ENCODE results near the gene NIPSNAP2. TPM values are rescaled to one million over a fixed set of nuclear protein-coding genes. Genes with fewer than 3 reads are reported as not detected.

NIPSNAP2 gene
- polyA plus RNA-seq (2012; ENCODE audit: insufficient read depth, insufficient read length, low read depth): 48.6 TPM

DNA sequence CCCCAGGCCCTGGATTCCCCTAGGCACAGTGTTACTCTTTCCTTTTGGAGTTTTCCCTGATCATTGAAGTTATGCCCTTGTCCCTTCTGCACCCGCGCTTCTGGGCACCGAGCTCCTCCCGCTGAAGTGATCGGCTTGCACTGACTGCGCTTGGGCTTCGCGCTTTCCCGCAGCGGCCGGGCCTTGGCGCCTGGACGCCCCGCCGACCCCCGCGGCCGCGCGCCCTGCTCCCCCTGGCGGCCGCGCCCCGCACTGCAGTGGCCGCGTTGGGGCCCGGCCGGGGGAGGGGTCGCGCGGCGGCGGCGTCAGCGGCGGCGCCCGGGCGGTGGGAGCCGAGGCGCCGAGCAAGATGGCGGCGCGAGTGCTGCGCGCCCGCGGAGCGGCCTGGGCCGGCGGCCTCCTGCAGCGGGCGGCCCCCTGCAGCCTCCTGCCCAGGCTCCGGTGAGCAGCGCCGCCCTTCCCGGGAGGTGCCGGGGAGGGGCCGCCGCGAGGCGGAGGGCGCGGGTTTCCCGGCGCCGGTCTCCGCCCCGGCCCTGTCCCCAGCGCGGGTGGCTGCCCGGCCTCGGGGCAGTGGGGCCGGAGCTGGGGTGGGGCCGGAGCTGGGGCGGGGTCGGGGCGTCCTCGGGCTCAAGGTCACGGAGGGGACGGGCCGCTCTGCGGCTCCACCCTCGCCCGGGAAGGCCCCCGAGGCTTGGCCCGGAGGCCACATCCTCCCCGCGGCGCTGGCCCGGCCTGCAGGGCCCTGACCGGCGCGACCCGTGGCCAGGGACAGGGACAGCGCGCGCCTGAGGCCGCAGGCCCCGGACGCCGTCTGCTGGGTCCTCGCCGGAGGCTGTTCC is at the start of gene NIPSNAP2:
TSS of gene NIPSNAP2 (plus strand) at position 325 of the 839 bp plus-strand sequence. CDS start at position 350, 25 bp downstream.
- Histone ChIP-seq H3K36me3 (peaks cover 13% of the 10 kb centered on the region), H3K9me3 (no peaks in the 10 kb centered on the region), H3K4me1 (no peaks in the 10 kb centered on the region), H3K27me3 (no peaks in the 10 kb centered on the region), H3K4me3 (ENCODE audit: low read depth, low read length) (peak within 1 kb of the TSS; percentile 70)
- peak; percentile 75 for DNase-seq
- TF ChIP-seq, protein P1, sequence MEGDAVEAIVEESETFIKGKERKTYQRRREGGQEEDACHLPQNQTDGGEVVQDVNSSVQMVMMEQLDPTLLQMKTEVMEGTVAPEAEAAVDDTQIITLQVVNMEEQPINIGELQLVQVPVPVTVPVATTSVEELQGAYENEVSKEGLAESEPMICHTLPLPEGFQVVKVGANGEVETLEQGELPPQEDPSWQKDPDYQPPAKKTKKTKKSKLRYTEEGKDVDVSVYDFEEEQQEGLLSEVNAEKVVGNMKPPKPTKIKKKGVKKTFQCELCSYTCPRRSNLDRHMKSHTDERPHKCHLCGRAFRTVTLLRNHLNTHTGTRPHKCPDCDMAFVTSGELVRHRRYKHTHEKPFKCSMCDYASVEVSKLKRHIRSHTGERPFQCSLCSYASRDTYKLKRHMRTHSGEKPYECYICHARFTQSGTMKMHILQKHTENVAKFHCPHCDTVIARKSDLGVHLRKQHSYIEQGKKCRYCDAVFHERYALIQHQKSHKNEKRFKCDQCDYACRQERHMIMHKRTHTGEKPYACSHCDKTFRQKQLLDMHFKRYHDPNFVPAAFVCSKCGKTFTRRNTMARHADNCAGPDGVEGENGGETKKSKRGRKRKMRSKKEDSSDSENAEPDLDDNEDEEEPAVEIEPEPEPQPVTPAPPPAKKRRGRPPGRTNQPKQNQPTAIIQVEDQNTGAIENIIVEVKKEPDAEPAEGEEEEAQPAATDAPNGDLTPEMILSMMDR (IDR thresholded peaks at IDR 0.05; ENCODE audit: low read depth, low read length): peak; percentile 10; the same call in 1 of the 2 replicates

DNA sequence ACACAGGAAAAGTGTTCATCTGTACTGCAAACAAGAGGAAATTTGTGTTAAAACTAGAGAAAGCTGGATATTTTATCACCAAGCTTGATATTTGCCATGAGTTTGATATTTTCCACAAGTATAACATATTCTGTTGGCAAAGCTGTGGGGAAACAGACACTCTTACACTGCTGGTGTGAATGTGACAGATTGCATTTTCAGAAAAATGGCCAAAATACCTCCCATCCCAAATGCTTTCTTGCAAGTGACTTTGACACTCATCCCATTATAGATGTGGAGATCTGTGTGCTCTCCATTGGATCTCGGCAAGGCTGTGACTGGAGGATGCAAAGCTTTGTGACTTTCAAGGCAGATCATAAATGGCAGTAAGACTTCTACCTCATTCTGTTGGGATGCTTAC is 46.6 kb upstream of the NIPSNAP2 start:
- Histone ChIP-seq H3K4me3 (ENCODE audit: low read depth, low read length) (no peak overlapping the region), H3K4me1 (no peaks in the 10 kb centered on the region), H3K27me3 (no peaks in the 10 kb centered on the region), H3K36me3 (peaks cover 8% of the 10 kb centered on the region; the same call in 1 of the 2 replicates), H3K9me3 (no peaks in the 10 kb centered on the region; the same call in 1 of the 2 replicates)
- TF ChIP-seq, protein P1 (IDR thresholded peaks at IDR 0.05; ENCODE audit: low read depth, low read length): no peak
- DNase-seq: no peak

DNA sequence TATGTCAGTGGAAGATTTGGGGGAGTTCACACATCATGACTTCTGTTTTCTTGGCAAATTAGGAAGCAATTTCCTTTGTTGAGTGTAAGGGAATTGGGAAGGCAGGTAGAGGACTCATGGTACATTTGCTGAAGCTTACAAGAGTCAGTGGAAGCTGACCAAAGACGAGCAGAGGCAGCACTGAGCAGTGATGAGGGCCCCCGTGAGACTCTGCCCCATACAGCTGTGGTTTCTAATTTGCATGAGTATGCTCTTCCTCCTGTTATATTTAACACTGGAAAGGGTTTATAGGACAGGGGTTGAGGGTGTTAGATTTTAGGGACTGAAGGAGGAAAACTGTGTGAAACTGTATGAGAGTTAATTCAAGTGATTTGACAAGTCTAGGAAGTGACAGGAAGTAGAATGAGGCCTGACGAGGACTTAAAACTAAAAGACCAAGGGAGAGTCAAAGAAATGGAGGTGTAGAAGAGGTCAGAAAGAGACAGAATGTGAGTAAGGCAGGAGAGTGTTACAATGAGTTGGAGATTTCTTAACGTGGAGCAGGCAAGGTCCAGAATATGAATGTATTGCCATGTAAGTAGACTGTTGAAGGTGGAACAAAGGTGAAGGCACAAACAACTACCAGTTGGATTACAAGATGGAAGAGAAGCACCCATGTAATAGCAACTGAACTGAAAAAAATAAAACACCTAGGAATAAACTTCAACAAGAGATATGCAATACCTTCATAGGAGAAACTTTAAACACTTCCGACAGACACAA is 36.2 kb upstream of the NIPSNAP2 start:
- Histone ChIP-seq H3K9me3 (no peaks in the 10 kb centered on the region), H3K36me3 (no peaks in the 10 kb centered on the region), H3K4me3 (ENCODE audit: low read depth, low read length) (no peak overlapping the region), H3K4me1 (no peaks in the 10 kb centered on the region), H3K27me3 (no peaks in the 10 kb centered on the region)
- DNase-seq: no peak
- TF ChIP-seq, protein P1 (IDR thresholded peaks at IDR 0.05; ENCODE audit: low read depth, low read length): no peak

DNA sequence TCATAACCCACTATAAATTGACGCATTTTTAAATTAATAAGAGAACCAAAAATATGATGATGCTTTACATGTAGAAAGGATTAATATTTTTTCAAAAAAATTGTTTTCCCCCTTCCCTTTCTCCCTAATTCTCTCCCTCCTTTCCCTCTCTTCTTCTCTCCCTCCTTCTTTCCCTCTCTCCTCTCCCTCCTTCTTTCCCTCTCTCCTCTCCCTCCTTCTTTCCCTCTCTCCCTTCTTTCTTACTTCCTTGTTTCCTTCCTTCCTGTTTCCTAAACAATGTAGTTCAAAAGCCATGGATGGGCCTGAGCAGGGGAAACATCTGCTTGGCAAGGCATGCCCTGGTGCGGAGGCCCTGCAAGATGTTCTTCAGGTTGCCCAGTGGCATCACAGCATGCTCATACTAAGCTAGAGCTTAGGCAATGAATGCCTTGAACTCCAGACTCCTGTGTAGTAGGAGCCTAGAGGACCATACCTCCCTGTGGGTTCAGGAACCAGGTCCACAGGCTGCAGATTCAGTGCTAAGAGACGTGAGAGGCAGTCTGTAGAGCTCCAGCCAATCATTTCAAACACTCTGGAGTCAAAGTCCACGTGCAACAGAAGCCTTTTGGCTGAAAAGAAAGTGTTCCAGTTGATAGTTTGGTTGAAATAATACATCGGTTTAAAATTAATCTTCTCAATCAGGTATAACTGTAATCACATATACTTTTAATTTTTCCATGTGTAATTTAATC is 32.8 kb upstream of the NIPSNAP2 start:
- no peak for DNase-seq
- Histone ChIP-seq H3K36me3 (no peaks in the 10 kb centered on the region), H3K4me3 (ENCODE audit: low read depth, low read length) (no peak overlapping the region), H3K9me3 (no peaks in the 10 kb centered on the region), H3K27me3 (no peaks in the 10 kb centered on the region), H3K4me1 (no peaks in the 10 kb centered on the region)
- TF ChIP-seq, protein P1 (IDR thresholded peaks at IDR 0.05; ENCODE audit: low read depth, low read length): no peak

DNA sequence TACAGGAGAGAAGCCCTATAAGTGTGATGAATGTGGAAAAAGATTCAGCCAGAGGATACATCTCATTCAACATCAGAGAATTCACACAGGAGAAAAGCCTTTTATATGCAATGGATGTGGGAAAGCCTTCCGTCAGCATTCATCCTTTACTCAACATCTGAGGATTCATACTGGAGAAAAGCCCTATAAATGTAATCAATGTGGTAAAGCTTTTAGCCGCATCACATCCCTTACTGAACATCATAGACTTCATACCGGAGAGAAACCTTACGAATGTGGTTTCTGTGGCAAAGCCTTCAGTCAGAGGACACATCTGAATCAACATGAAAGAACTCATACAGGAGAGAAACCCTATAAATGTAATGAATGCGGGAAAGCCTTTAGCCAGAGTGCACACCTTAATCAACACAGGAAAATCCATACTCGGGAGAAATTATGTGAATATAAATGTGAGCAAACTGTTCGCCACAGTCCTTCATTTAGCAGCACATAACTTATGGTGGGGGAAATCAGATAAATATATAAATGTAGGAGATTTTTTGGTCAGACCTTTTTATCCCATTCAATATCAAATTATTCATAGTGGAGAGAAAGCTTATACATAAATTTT is 24.8 kb upstream of the NIPSNAP2 start:
- TF ChIP-seq, protein P1 (IDR thresholded peaks at IDR 0.05; ENCODE audit: low read depth, low read length): no peak
- H3K9me3 ChIP-seq: no peaks in the 10 kb centered on the region
- H3K27me3 ChIP-seq: no peaks in the 10 kb centered on the region
- H3K36me3 ChIP-seq: no peaks in the 10 kb centered on the region
- H3K4me3 ChIP-seq (ENCODE audit: low read depth, low read length): no peak overlapping the region
- no peaks in the 10 kb centered on the region for H3K4me1 ChIP-seq
- no peak for DNase-seq
